ENCODE measurements around the gene CCN5.

DNA sequence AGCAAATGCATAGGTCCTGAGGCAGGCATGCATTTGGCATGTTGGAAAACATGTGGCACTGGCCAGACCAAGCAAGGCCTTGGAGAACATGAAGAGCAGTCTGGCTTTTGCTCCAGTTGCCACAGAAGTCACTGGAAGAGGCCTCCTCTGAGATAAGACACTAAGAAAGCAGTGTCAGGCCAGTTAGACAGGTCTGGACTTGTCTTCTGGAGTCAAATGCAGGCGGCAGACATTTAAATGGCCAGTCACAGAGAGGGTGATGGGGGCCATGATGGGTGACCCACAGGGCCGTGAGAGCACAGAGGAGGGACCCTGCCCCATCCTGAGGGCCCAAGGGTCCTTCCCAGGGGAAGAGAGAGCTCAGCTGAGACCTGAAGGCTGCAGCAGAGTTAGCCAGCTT lies 36.9 kb upstream of the CCN5 start:
- TF ChIP-seq, protein P1, sequence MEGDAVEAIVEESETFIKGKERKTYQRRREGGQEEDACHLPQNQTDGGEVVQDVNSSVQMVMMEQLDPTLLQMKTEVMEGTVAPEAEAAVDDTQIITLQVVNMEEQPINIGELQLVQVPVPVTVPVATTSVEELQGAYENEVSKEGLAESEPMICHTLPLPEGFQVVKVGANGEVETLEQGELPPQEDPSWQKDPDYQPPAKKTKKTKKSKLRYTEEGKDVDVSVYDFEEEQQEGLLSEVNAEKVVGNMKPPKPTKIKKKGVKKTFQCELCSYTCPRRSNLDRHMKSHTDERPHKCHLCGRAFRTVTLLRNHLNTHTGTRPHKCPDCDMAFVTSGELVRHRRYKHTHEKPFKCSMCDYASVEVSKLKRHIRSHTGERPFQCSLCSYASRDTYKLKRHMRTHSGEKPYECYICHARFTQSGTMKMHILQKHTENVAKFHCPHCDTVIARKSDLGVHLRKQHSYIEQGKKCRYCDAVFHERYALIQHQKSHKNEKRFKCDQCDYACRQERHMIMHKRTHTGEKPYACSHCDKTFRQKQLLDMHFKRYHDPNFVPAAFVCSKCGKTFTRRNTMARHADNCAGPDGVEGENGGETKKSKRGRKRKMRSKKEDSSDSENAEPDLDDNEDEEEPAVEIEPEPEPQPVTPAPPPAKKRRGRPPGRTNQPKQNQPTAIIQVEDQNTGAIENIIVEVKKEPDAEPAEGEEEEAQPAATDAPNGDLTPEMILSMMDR (IDR thresholded peaks at IDR 0.05), result no peak
- no peak for TF ChIP-seq EZH2 (IDR thresholded peaks at IDR 0.05)

Measured in neural progenitor cell (in vitro differentiated cells).